Heart right ventricle (tissue), 16 donors: Measurements from ENCODE around the gene DPH1. TPM values are rescaled to one million over a fixed set of nuclear protein-coding genes. Genes with fewer than 3 reads are reported as not detected.
A peak's percentile ranks its signal among the peaks of the same experiment; 100 is the strongest.

Source experiments
- ATAC-seq, 8 donors: fragments of 200-7000 bp; cut with Tn5 transposase; one replicate each; pipeline ENCODE4 v1.9.1; 2020; ENCODE audit warnings: mild to moderate bottlenecking in 8 of 8, moderate library complexity in 8 of 8, moderate number of reproducible peaks in 1 of 8
- DNase-seq, 2 donors: peaks; one replicate each; pipeline ENCODE4 v3.0.0-alpha.2; 2020
- H3K27ac ChIP-seq, 10 donors: fragments of 200-600 bp; sonication (generic) in 2 of 10; one replicate each; pipeline versions ENCODE4 v1.5.0 to v1.8.0; 2020 to 2022; ENCODE audit warnings: mild to moderate bottlenecking in 3 of 10
- H3K27me3 ChIP-seq, 7 donors: fragments of 200-600 bp; one replicate each; pipeline ENCODE4 v1.8.0; 2021 to 2022; ENCODE audit warnings: mild to moderate bottlenecking in 2 of 7
- H3K36me3 ChIP-seq, 9 donors: fragments of 200-600 bp; sonication (generic) in 1 of 9; one replicate each; pipeline versions ENCODE4 v1.5.0 to v1.8.0; 2020 to 2022; ENCODE audit warnings: mild to moderate bottlenecking in 2 of 9
- H3K4me1 ChIP-seq, 9 donors: fragments of 200-600 bp; sonication (generic) in 1 of 9; one replicate each; pipeline versions ENCODE4 v1.5.0 to v1.8.0; 2020 to 2022; ENCODE audit warnings: mild to moderate bottlenecking in 4 of 9
- H3K4me3 ChIP-seq, 10 donors: fragments of 200-600 bp; sonication (generic) in 2 of 10; one replicate each; pipeline versions ENCODE4 v1.5.0 to v1.8.0; 2020 to 2022; ENCODE audit warnings: mild to moderate bottlenecking in 7 of 10, moderate library complexity in 2 of 10
- H3K9me3 ChIP-seq, 11 donors: fragments of 200-600 bp in 10 of 11; sonication (generic) in 2 of 11; one replicate each; pipeline versions ENCODE4 v1.5.0 to v1.8.0; 2013 to 2022; ENCODE audit warnings: mild to moderate bottlenecking in 2 of 11, control low read depth in 1 of 11, moderate library complexity in 1 of 11
- CTCF ChIP-seq, 9 donors: fragments of 200-600 bp; sonication (generic) in 2 of 9; IDR thresholded peaks; one replicate each; pipeline versions ENCODE4 v1.5.0 to v1.8.0; 2021 to 2022; ENCODE audit warnings: antibody characterized with exemption in 9 of 9, mild to moderate bottlenecking in 5 of 9, moderate library complexity in 1 of 9
- WGBS, 2 donors: extraction: QIAGEN DNeasy Blood & Tissue Kit; methylation state at CpG; one replicate each; pipeline ENCODE4 v1.1.7; 2013; ENCODE audit warnings: inconsistent platforms in 1 of 2; 5-methylcytosine and 5-hydroxymethylcytosine counted together
- intact Hi-C, 10 donors: fragments of 100-400 bp; cut with DNase I; formaldehyde crosslinking; loops; one replicate each; pipeline versions ENCODE4 v1.11.1 to v1.14.2; 2022
- polyA plus RNA-seq, 2 donors: library from polyadenylated mRNA; stranded (reverse); fragments of 200-250 nt; gene quantifications; one replicate each; pipeline ENCODE4 v1.2.3, GENCODE V29; 2013
- total RNA-seq, 10 donors: library from RNA; stranded (reverse); fragmentation: NEBNext Ultra II Directional in 3 of 10; extraction: Animal tissue kit (Norgen Biotek cat#: 25700) in 3 of 10; gene quantifications; one replicate each; pipeline versions ENCODE4 v1.2.1 to v1.2.4, GENCODE V29; 2021 to 2023
- donor health status: Arrhythmogenic right ventricular cardiomyopathy.
- donor health status: ischemic (EF 13 %, LVEDD 7.1; RV severe dilation, severe dysfunction).
- donor health status: healthy with polysubstance abuse.
- donor health status: DM: no; HTN: yes; CAD: no.
- donor health status: DM: no; HTN: no; CAD: no.
- donor health status: ischemic (EF 25% LVEDD 6.9; RV normal size, moderate dysfunction).
- donor health status: ischemic (EF 25% LVEDD 5.7; RV mildly dilated, moderate dysfunction).
- donor health status: healthy.
- donor health status: DM: yes; HTN: yes; CAD: no.
- donor health status: Ischemic cardiomyopathy.
- donor health status: ischemic (EF 35%, LVEDD 5.7; RV mildly dilated, moderate dysfunction).
- donor health status: nonischemic (EF 11% LVEDD 7.7; RV severe dilation, severe dysfunction).
- donor health status: DM: yes; HTN: yes; CAD: no.
- donor health status: PGD.
- donor health status: ischemic (EF 29% LVEDD 5.4; RV normal size, mild dysfunction).
- donor health status: nonischemic (EF 23%, LVEDD 6.1; RV moderate dilation, normal function).

Gene DPH1
- total and polyA plus RNA-seq, 12 donors, result 19.0 to 40.0 (median 25.9) TPM

DNA sequence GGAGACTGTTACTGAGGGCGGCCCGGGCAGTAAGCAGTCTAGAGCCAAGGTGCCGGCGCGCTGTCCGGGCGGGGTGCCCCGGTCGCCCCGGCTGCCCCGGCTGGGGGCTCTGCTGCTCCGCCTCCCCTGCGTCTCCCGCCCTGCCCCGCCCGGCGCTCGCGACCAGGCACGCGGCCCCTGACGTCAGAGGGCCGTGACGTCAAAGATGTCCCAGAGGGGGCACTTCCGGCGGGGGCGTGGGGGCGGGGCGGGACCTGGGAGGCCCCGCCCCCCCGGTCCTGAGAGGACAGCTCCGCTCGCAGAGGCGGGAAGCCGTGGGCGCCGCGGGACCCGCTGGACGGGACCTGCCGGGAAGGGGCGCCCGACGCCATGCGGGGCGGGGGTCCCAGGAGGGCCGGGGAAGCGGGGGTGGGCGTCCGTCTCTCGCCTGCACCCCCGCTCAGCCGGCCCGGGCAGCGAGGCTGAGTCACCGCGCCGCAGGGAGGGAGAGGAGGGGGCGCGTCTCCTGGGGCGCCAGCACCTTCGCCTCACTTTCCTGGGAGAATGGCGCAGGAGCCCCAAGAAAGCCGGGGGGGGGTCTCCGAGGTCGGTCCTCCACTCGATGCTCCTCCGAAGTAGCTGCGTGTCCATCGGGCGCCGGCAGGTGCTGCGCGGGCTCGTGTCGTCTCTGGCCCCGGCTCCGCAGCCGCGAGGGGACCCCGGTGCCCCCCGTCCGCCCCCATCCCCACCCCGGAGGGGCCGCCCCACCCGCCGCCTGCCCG, 20.5 kb downstream of the DPH1 start:
- TF ChIP-seq CTCF (IDR thresholded peaks at IDR 0.05), result no peak
- Histone ChIP-seq H3K4me3 (peak overlapping the region; percentile 38 to 88 (median 58)), H3K36me3 (no peaks in the 10 kb centered on the region), H3K4me1 (peaks cover 18 to 54% (median 45%) of the 10 kb centered on the region in 9 donors), H3K9me3 (no peaks in the 10 kb centered on the region), H3K27ac (peak overlapping the region in 7 of 10 donors; percentile 25 to 61 (median 31)), H3K27me3 (peaks cover 0 to 63% (median 10%) of the 10 kb centered on the region in 7 donors)
- DNase-seq, result peak in 1 of 2 donors; percentile 72
- WGBS, 2 donors, result 0 to 1% methylated on average over 58 to 85 of the region's 88 CpGs
- intact Hi-C loops, result loop anchor here in 5 of 10 donors (5.0 to 10.0 kb wide), 4 partner anchors 124 to 344 kb away; no protein-coding TSS in a partner anchor
- peak; percentile 37 to 61 (median 42) for ATAC-seq

GRCh38 chr17:2051061-2051932, 21.3 kb downstream of the DPH1 start:
- H3K27me3 ChIP-seq, result peaks cover 0 to 69% (median 11%) of the 10 kb centered on the region in 7 donors
- DNase-seq (no peak), ATAC-seq (peak in 1 of 8 donors; percentile 2)
- no peaks in the 10 kb centered on the region for H3K9me3 ChIP-seq
- peaks cover 18 to 55% (median 47%) of the 10 kb centered on the region in 9 donors for H3K4me1 ChIP-seq
- H3K36me3 ChIP-seq, result peaks cover 0 to 1% (median 0%) of the 10 kb centered on the region in 9 donors
- peak overlapping the region; percentile 38 to 88 (median 58) for H3K4me3 ChIP-seq
- peak overlapping the region in 8 of 10 donors; percentile 25 to 62 (median 32) for H3K27ac ChIP-seq
- intact Hi-C loops, result loop anchor here in 5 of 10 donors (5.0 to 10.0 kb wide), 4 partner anchors 124 to 344 kb away; no protein-coding TSS in a partner anchor
- WGBS, 2 donors, result 6 to 10% methylated on average over 74 to 81 of the region's 81 CpGs
- no peak for TF ChIP-seq CTCF (IDR thresholded peaks at IDR 0.05)

- Histone ChIP-seq H3K4me3 (peak overlapping the region in 2 of 10 donors; percentile 57 to 58), H3K27ac (peak overlapping the region in 4 of 10 donors; percentile 26 to 62 (median 52)), H3K4me1 (peaks cover 18 to 60% (median 50%) of the 10 kb centered on the region in 9 donors), H3K9me3 (no peaks in the 10 kb centered on the region), H3K36me3 (peaks cover 0 to 7% (median 0%) of the 10 kb centered on the region in 9 donors), H3K27me3 (peaks cover 0 to 77% (median 13%) of the 10 kb centered on the region in 7 donors)
- intact Hi-C loops, result loop anchor here in 5 of 10 donors (2.0 to 10.0 kb wide), 5 partner anchors 123 to 343 kb away; no protein-coding TSS in a partner anchor
- no peak for DNase-seq
- no peak for TF ChIP-seq CTCF (IDR thresholded peaks at IDR 0.05)
- no peak for ATAC-seq
- 43 to 56% methylated on average over 14 of the region's 14 CpGs for whole genome bisulfite sequencing, 2 donors
These were observed 22.1 kb downstream of the DPH1 start for GRCh38 chr17:2051933-2052559.
